NCI-H748 treated with DMSO at 0.1 percent for 48 hours (cell line): ENCODE measurements around the gene ACE2.
"Not testable (repeated sequence)": the region's sequence is repeated elsewhere in the genome, so short reads cannot be mapped to it uniquely, and the experiment has no call there.

Experiments
- DNase-seq: peaks from one replicate; lab custom pipeline; 2025; lab: John Stamatoyannopoulos, UW

The ACE2 gene

DNA sequence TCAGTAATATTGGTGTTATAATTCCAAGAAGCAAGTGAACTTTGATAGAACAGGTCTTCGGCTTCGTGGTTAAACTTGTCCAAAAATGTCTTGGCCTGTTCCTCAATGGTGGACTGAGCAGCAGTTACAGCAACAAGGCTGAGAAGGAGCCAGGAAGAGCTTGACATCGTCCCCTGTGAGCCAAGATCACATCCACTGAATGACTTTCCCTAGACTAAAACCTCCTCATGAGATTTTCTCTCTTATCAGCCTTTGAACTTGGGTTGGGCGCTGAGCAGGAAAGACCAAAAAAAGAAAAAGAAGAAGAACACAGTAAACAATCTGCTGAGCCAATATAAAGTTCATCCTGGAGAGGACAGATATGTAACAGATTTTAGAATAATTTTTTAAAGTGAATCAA is at the start of gene ACE2:
Gene ACE2 (minus strand): TSS at position 216 of the 400 bp plus-strand sequence. CDS start 49 bp downstream, at position 167.
- DNase-seq, result no peak

DNA sequence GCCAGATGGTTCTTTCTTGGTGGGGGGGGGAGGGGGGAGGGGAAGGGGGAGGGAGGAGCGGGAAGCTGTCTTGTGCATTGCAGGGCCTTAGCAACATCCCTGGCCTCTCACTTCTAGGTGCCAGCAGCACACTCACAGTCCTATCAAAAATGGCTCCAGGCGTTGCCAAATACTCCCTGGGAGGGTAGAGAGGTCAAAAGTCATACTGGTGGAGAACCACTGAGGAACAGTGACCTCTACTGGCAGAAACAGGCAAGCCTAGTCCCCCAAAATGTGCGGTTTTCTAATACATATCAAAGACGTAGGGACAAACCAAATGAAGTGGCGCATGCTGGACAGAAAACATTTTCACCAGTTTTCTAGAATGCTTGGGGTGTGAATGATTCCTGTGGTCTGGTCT is 46.8 kb upstream of the ACE2 start:
- not testable (repeated sequence) for DNase-seq

DNA sequence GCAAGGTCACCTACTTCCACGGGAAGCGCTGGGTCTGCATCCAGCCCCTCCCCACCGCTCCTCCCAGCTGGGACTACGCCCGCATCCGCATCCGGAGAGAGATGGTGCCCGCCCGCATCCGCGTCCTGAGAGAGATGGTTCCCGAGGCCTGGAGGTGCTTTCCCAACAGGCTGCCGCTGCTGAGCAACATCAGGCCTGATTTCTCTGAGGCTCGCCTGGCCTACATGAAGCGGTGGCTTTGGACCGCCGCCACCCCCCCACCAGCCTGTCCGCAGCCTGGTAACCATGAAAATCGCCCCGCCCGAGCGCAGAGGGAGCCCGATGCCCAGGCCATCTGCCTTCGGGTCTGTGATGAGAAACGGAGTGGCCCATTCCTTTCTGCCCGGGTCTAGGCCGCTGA is 45.8 kb upstream of the ACE2 start:
- no peak for DNase-seq

DNA sequence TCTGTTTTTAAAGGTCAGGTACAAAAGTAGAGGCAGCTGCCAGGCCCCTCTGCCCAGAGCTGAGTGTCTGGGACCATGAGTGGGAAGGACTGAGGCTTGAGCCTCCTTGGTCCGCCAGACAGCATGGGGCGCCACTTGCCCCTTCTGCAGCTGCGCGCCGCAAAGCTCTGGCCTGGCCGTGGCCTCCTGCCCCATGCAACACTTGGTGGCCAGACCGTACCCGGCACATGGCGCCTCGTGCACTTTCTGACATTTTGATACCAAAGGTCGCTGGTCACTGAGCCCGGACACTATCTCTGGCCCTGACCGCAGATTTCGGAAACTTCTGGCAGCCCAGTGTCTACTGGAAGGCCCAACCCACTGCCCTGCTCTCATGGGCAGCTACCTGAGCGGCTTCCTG is 45.3 kb upstream of the ACE2 start:
- DNase-seq, result no peak

DNA sequence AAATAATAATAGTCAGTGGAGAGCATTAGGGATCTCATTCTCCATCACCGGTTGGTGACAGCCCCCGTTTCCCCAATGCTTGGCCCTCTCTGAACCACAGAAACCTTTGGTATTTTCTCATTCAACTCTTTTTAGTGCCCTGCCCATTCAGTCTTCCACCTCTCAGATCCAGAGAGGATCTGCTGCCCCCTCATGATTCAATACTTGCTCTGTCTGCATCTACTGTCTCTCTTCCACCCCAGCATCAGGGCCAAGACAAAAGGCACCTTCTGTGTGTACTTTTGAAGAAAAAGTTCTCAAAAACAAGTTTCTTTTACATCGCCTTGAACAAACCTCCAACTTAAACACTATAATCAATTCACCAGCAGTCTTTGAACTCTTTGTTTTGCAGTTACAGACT is 44.5 kb upstream of the ACE2 start:
- DNase-seq, result no peak

DNA sequence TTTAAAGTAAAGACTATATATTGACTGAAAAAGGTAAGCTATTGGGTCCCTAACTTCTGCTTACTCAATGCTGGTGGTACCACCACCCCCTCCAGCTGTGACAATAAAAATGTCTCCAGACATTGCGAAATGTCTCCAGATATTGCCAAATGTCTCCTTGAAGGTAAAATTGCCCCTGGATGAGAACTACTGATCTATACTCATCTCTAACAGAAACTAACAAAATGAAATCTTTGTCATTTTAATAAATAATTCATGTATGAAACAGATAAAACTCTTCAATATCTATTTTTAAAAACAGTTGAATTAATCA is 43.8 kb upstream of the ACE2 start:
- no peak for DNase-seq

DNA sequence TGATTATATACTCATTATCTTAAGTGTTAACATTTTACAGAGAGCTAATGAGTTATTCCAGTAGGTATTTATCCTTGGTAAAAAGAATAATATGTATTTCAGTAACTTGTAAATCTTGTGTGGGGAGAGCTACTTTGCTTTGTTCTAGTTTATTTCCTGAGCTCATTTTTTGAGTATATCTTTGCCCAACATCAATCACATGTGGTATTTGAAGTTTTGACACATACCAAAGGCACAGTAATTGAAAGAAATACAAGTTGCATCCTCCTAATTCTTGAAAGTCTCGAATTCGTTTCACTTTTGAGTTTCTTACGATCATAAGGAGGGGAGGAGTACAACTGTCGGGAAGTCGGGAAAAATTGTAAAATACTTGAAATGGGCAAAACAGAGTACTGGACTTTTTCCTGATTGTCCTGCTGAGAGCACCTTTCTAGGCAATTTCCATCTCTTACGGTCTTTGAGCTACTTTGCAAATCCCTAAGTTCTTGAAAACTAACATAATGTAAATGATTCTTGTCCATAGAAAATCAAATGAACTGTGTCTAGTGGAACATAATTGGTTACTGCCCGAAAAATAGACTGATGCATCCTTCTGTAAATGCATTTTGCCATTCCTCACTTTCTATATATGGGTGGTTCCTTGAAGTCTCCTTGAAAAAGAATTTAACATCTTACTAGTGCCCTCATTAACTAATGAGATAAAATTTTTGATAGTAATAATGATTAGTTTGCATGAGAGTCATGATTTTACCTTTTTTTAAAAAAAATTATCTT is 43.2 kb upstream of the ACE2 start:
- no peak for DNase-seq

DNA sequence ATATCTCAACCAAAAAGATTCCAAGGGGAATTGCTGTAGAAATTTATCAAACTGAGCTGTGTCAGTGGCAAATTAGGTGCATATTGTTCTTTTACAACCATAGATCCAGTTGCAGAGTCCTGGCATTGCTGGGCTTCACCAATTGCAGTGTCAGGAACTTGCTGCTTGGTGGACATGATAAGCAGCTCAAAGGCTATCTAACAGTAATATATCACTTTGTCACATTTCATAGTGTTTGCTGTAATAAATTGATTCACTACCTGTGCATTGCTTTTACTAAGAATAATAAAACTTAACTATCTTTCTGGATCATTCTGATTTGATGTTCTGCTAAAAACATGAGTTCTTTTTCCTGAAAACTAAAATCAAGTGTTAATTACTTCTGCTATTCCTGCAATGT is 30.9 kb upstream of the ACE2 start:
- no peak for DNase-seq

DNA sequence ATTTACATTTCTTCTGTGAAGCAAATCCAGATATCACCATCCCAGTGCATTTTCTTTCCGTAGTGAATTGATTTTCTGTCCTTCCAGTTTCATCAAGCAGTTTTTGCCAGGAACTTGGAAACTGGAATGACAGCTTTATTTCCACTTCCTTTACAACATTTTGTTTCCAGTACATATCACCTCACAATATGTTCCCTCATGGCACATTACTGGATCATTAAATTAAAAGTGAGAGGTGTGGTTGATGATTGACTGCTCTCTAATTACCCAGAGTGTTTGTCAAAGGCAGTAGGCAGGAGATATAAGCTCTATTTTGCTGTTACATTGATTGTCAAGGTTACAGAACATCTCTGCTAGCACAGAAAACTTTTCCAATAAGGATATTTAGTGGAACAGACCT is 22.3 kb upstream of the ACE2 start:
- DNase-seq, result no peak

DNA sequence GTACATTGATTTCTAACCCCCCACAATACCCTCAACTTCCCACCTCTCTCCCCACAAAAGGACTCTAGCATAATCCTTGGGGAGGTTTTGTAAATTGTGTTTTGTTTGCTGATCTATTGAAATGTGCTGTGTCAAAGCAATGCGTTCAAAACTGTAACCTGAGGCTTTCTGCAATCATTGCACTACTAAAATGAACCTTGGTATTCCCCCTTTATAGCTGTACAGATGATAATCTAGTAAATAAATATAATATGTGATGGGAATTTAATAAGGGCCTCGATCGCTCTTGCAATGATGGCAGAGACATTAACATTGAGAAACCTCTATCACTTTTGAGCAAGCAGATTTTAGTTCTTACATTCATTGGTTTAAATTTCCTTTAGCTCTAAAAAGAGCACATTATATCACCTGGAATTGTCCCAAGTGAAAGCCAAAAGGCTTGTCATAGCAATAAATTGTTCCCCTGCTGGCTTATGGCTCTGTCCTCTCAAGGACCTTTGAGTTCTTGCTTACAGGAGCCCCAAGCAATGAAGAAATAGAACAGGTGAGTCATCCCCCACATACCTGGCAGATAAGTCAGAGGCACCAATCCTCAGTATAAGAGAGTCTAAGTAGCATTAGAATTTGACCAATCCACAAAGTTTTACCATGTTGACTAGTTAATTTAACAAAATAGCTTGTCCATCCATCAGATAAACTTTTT is 18.4 kb upstream of the ACE2 start:
- DNase-seq, result no peak

DNA sequence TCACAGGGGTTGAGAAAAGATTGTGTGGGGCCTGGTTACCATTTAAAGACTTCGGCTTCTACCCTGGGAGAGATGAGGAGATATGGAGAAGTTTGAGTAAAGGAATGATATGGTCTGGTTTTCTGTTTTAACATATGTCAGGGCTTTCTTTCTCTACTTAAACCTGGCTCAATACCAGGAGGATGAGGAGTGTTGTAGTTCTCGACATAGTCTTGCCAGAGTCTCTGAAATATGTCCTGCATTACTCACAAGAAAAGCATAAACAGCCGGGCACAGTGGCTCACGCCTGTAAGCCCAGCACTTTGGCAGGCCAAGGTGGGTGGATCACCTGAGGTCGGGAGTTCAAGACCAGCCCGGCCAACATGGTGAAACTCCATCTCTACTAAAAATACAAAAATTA is 16.4 kb upstream of the ACE2 start:
- DNase-seq, result no peak

DNA sequence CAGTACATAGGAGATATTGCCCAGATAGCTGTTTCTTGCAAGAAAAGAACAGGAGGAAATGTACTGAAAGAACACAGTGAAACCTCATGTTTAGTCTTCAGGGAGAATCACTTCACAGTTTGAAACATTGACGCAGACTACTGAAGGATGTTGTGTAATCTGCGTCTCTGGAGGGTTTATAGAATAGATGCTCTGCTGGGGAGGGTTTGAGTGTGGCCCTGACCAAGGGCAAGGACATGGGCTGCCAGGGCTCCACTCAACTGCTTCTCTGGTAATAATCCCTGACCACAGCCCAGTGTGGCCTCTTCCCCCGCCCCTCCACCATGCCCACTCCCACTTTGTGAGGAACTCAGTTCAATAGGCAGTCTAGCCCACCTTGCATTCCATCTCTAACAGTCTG is 15.8 kb upstream of the ACE2 start:
- no peak for DNase-seq

DNA sequence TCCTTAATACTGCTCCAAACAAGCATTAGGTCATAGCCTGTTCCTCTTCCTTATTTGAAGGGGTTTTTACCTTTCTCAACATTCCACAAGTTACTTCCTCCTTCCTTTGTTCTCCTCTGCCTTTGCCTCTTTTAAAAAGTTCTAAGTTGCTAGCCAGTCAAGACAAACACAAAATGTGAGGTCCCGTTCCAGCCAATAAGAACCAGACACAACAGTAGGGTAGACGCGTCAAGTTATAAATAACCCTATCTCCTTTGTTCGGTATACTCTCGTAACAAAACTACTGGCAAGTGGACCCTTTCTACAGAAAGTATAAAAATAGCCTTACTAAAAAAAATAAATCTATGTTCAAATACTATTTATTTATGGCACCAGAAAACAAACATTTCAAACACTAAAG is 6.3 kb upstream of the ACE2 start:
- no peak for DNase-seq

DNA sequence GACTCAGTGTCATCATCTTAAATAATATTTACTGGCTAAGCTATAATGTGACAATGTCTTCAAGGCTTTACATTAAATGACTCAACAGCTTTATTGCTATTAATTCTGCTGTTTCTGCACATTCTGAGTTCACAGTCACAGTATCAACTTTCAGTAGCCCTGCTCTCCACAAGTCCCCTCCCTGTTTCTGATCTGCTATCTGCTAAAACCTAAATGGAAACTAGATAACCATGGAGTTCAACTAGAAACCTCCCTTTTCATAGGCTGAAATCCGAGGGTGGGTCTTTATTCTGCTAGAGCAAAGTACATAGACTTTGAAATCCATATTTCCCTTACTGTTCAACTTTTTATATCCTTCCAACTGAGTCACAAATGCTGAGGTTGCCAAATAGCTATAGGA is 5.4 kb upstream of the ACE2 start:
- DNase-seq, result no peak

DNA sequence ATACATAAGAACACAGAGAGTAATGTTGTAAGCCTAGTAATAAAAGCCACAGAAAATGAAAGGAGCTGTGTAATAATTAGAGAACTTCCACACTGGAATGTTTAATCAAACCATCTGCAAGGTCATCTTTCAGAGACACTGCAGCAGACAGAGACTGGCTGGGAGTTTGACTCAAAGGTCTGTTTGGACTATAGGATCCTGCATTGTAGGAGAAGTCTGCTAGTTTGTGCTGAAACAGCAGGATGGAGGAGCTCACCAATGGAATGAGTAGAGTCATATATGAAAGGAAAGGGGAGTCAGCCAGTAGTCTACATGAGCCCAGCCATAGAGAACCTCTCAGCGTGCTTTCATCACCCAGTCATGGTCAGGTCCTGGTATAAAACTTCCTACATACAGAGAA is 4.5 kb upstream of the ACE2 start:
- no peak for DNase-seq

DNA sequence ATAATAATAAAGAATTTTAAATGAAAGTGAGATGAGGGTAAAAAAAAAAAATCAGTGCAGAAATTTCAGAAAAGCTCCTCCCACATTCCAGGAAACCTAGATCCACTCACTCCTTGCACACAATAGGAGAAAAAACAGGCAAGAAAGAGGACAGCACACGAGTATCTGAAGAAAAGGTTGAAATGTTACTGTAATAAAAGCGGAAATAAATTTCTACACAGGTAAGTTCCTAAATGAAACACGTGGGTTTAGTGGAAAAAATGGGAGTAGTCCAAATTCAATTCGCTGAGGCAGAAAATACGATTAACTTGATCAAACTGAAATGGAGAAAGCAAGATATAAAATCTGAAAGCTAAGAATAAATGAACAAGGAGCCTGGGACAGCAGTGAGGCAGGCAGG is 2.0 kb upstream of the ACE2 start:
- DNase-seq, result no peak

DNA sequence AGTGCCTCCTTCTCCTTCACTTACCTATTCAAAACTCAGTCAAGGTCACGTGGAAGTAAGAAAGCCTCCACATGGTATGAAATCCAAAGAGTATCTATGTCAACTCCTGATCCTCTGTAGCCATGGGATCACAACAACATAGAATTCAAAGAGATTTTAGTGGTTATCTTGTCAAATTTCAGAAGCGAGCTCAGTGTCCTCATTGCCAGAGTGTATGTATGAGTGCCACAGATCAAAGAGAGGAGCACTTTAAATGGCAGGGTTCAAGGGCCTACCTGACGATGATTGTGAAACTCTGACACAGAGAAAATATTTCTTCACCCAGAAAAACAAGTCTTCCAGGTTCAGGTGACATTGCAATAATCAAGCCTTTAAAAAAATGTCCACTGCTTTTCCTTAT is 1.2 kb upstream of the ACE2 start:
- no peak for DNase-seq

DNA sequence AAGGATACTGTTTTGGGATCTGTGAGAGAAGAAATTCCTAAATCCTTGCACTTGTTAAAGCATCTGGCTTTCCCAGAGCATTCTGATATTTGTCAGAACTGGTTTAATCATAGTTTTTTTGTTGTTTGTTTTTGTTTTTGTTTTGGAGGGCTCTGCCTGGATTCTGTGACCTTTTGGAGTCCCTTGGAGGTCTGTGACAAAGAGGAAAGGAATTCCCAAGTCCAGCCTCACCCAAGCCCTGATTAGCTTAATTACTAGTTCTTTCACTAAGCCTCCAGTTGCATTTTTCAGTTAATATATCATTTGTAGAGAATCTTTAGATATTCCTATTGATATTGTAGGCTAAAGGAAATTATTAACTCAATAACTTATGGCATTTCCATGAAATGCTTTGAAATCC is 711 bp downstream of the ACE2 start:
- DNase-seq, result no peak

DNA sequence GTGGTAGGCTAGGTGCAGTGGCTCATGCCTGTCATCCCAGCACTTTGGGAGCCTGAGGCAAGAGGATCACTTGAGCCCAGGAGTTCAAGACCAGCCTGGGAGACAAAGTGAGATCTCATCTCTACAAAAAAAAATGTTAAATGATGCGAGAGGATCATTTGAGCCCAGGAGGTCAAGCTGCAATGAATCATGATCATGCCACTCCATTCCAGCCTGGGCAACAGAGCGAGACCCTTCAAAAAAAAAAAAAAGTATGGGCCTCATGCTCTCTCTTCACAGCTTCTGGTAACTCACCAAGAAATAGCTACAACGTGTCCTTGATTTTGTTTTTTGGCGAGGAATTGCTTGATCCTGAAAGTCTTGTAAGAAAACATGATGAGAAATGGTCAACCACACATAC is 1.3 kb downstream of the ACE2 start:
- DNase-seq, result no peak

DNA sequence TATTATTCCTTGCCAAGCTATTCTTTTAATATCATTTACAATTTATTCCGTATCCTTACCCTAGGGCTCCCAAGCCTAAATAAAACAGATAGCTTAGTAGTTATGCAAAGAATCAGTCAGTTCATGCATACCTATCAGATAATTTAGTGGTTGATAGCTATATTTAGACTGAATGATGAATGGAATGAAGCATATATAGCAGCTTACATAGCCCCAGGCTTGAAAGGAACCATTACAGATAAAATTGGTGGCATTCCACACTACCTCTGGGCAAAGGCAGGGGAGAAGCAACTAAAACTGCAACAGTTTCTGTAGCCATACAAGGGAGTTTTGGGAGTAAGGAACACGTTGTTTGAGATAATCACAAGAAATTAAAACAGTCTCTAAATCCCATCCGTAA is 2.7 kb downstream of the ACE2 start:
- DNase-seq, result no peak

DNA sequence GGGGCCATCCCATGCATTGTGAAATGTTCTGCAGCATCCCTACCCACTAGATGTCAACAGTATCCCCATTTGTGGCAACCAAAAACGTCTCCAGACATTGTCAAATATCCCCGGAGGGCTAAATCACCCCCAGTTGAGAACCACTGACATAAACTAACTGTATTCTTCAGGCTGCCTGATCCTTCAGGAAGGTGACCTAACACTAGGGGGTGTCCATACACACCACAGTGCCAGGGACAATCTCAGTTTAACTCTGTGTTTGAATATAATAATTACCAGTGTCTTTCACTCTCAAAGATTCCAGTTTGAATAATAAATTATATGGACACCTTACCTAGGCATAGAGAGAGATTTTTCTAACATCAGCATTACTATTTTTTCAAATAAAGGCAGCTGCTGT is 6.4 kb downstream of the ACE2 start:
- DNase-seq, result no peak

DNA sequence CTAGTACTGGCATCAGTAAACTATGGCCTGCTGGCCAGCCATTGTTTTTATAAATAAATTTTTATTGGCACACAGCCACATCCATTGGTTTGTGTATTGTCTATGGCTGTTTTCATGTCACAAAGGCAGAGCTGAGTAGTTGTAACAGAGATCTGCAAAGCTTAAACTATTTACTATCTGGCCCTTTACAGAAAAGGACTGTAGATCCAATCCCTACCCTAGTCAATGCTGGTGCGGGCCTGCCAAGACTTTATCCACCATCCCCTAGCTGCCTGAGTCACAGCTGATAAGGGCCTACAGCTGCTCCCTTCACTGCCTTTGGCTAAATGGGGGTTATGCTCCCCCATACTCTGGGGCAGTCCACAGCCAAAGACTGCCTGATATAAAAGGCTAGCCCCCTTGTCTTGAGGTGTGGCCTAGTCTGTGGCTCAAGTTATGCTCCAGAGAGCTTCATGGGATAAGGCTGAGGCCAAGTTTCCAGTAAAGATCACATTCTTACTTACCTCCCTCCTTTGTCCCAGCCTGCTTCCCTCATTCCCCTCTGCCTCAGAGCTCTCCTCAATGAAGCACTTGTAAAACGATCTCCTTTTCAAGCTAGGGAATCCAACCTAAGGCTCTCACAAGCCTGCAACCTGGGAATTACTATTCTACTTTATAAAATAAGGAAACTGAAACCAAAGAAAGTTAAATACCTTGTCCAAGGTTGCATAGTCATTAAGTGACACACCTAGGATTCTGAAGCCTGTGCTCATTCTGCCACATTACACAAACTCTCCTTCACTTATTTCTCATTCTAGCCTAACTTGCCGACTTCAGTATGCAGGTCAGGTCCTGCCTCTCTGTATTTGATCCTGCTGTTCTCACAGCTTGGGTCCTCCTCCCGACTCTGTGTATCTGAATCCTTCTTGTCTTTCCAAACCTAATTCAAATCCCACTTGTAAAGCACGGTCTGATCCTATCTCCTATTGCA is 20.7 kb downstream of the ACE2 start:
- no peak for DNase-seq

DNA sequence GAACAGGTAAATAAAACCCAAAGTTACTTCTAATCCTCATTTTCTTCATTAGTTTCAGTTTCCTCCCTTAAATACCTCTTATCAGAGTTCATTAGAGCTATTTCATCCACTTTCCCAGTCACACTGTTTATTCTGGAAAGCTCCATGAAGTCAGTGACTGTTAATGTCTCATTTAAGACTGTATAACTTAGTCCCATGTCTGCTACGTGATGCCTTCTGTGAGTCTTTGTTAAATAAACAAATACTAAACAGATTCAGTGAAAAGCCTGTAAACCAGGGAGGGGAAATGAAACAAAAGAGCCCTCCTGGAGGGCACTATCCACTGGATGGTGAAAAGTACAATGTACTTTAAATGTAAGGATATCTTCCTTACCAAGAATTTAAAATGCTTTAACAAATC is 24.7 kb downstream of the ACE2 start:
- peak; percentile 14 for DNase-seq
